Endometrial microvascular endothelial cells (primary cell): ENCODE data around the gene GABRR1. TPM values are rescaled to one million over a fixed set of nuclear protein-coding genes. Genes with fewer than 3 reads are reported as not detected.

Experiments
- in situ Hi-C: cut with HindIII; loops from 2 replicates; pipeline ENCODE4 v1.10.0; 2017; ENCODE audit warnings: low sequenced_read_pairs, low pct_unique_long_range_greater_than_20kb; ENCODE audit errors: inconsistent ontology term
- total RNA-seq: library from RNA; depleted of rRNA; stranded (reverse); fragments of >200 nt; gene quantifications from one replicate; pipeline ENCODE4 v1.2.3, GENCODE V29; 2015; ENCODE audit errors: inconsistent ontology term

GABRR1 gene
- total RNA-seq, 1 donor from 2014 or later = not detected

DNA sequence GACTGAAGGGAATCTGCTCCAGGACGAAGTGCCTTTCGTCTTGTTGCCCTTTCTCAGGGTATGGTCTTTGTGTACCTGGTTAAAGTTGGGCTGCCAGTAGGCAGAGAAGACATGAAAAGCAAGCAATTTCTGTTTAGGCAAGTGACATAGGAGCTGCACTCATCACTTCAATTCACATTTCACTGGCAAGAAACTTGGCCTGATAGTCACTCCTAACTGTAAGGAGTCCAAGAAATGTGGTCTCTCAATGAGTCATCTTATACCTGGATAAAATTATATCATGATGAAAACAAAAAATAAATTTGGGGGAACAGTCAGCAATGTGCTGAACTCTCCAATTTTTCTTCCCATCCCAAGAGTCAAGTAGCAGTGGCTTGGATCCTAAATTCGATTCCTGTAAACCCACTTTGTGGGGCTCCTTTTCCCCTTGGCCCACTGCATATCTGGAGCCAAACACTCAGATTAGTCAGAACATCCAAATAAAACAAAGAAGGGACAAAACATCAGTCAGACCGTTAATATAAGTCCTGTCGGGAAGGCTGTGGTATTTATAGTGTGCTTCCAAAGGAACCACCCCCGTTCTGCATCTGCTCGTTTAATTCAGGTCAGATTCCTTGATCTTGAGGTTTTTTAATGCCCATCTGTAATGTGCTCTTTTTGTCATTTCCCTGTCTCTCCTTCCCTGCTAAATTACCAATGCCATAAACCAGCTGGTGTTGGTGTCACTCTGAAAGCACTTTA is 5.0 kb upstream of the GABRR1 start:
- in situ Hi-C loops = no loop called here

DNA sequence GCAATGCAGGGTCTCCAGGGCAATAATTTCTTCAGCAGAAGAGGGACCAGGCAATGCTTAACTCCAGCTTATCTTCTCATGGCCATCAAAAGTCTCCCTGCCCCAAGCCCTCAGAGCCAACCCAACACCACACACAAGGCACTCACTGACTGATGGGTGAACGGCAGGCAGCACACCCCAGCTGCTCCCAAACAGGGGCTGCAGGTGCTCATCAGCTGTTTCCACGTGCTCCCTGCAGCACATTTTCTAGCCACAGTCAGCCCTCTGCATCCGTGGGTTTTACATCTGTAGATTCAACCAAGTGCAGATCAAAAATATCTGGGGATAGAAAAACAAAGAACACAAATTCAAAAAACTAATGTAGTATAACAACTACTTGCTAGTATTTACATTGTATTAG is 4.0 kb upstream of the GABRR1 start:
- in situ Hi-C loops = no loop called here

- in situ Hi-C loops = no loop called here
These were observed 747 bp downstream of the GABRR1 start for GRCh38 chr6:89216411-89216810.

GRCh38 chr6:89215391-89215790 is 1.8 kb downstream of the GABRR1 start:
- in situ Hi-C loops = no loop called here

GRCh38 chr6:89214197-89214596 is 3.0 kb downstream of the GABRR1 start:
- in situ Hi-C loops = no loop called here

GRCh38 chr6:89212472-89212871 is 4.7 kb downstream of the GABRR1 start:
- in situ Hi-C loops = no loop called here

DNA sequence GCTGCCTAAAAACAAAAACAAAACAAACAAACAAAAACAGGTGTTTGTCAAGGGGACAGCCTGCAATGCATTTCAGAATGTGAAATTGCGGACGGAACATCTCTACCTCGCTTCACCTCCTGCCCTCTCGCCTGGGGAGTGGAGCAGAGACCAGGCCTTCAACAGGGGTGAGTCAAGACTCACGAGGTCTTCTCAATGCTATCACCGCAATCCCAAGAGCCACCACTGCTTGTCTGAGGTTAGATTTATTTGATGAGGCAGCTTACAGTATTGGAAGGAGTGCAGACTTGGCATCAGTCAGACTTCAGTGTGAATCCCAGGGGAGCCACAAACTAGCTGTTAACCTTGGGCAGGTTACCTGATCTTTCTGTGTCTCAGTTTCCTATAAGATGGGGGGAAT is 7.7 kb downstream of the GABRR1 start:
- in situ Hi-C loops = no loop called here

GRCh38 chr6:89208551-89208950 is 8.6 kb downstream of the GABRR1 start:
- in situ Hi-C loops = no loop called here

DNA sequence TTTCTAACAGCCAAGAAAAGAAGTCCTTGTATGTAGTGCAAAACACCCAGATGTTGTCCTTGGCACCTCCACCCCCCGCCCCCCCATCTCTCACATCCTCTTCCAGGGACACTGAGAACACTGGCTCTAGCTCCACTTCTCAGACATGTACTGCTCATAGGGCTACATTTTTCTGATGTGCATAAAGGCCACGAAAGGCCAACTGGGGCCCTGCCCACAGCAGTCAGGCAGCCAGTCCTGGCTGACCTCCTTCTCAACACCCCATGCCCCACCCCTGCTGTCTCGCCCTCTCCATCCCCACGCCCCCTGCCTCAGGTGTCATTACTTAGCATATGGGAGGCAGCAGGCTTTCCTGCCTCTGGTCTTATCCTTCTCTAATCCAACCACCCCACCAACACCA is 11.3 kb downstream of the GABRR1 start:
- in situ Hi-C loops = no loop called here

GRCh38 chr6:89204096-89204495 is 13.1 kb downstream of the GABRR1 start:
- in situ Hi-C loops = no loop called here

- in situ Hi-C loops = no loop called here
These were observed 16.4 kb downstream of the GABRR1 start for GRCh38 chr6:89200706-89201215.

DNA sequence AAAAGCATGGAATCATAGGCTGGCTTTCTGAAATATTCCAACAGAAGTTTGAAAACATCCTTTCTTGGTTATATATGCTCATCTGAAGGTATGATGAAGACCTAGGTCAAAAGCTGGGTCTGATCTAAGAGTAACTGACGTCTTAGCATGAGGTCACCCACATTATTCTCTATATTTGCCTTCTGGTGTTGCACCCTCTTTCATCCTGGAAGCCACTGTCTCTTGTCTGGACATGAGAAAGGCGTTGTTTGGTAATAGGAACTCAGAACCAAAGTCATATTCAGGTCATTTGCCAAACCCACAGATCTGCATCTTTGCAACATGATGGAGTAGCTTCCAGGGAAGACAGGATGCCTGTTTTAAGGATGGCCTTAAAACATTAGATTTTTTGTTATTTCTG is 17.6 kb downstream of the GABRR1 start:
- in situ Hi-C loops = no loop called here

GRCh38 chr6:89198235-89198634 is 18.9 kb downstream of the GABRR1 start:
- in situ Hi-C loops = no loop called here

DNA sequence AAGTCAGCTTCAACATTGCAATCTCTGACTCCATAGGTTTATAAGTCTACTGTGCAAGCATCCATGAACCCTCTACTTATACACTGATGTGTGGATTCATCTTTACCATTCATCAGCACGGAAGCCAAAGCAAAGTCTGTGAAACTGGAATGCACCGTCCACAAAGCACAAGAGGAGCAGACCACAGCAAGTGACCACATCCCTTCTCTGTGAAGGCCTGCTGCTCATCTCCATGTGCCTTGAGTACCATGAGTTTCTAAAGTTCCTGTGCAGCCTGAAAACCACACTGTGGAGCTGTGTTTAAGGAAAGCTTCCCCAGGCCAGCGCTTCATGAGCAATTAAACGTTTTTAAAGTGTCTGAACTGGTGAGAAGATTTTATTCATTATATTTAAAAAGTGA is 20.0 kb downstream of the GABRR1 start:
- in situ Hi-C loops = no loop called here

DNA sequence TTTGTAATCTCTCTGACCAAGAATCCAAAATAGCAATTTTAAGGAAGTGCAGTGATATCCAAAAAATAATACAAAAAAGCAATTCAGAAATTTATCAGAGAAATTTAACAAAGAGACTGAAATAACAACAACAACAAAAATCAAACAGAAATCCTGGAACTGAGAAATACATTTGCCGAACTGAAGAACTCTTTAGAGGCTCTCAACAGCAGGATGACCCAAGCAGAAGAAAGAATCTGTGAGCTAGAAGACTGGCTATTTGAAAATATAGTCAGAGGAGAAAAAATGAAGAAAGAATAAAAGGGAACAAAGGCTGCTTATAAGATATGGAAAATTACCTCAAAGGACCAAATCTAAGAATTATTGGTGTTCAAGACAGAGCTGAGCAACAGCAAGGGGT is 22.6 kb downstream of the GABRR1 start:
- in situ Hi-C loops = no loop called here

- in situ Hi-C loops = no loop called here
These were observed 26.4 kb downstream of the GABRR1 start for GRCh38 chr6:89190741-89191140.

DNA sequence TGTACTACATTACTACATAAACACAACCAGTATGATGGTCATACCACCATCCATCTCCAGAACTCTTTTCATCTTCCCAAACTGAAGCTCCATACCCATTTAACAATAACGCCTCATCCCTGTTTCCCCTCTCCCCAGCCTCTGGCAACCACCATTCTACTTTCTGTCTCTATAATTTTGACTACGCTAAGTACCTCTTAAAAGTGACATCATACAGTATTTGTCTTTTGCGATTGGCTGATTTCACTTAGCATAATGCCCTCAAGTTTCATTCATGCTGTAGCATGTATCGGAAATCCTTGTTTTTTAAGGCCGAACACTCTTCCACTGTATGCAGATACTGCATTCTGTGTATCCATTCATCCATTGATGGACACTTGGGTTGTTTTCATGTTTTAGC is 29.7 kb downstream of the GABRR1 start:
- in situ Hi-C loops = no loop called here

DNA sequence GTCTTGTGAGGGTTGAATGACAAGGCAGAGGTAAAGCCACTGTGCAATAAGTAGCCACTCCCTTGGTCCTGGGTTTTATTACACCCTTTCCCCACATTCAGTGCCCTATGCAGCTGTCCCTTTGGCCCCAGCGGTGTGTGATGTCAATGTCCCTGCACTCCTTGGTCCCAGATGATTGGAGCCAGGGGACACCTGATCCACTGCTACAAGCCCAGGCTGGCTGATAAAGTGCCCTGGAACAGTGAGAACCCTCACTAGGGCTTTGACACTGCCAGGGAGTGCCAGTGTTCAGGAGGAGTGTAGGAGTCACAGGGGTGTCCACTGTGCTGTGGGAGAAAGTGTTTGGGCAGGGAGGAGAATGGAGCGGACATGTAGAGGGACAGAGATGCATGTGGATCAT is 30.4 kb downstream of the GABRR1 start:
- in situ Hi-C loops = no loop called here

DNA sequence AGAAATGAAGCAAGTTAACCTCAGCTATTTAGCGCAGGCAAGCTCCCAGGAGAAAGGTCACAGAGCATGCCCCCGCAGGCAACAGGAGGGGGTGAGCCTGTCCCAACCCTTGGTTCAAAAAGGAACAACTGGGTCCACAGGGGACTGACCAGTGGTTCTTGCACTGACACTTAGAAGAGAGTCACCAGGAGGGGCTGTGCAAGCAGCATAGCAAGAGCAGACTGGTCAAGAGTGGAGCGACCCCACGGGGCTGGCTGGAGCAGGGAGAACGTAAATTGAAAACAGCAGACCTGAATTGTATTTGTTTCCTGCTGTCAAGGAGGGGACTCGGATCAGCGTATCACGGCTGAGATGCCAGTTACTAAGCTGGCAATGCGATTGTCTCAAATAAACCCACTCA is 32.8 kb downstream of the GABRR1 start:
- in situ Hi-C loops = no loop called here

DNA sequence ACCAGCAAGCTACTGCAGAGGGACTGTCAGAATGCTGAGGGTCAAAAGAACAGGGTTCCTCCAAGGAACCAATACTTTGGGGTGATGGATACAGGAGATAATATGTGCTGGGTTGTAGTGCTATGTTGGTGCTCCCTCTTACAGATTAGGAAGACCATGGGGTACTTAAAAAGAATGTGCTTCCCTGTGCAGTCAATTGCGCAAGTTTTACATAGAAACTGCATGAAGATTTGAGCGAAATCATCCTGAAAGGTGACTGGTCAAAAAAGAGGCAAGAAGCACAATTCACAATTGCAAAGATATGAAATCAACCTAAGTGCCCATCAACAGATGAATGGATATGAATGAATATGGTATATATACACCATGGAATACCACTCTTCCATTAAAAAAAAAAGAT is 33.9 kb downstream of the GABRR1 start:
- in situ Hi-C loops = no loop called here

DNA sequence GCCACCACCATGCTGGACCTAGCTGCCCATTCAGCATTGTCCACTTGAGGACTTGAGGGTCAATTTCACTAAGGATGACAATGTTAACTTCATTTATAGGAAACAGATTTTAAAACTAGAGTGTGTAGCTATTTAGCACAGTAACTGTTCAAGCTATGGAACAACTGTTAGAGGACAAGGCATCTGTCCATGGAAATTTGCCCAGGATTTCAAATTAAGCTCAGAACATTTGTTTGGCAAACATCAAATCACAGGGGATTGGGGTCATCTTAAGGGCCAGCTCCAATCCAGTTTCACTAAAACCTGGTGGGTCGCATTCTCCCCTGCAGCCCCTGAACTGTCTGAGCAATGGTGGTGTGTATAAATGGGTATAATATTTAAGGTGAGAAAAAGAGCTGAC is 36.2 kb downstream of the GABRR1 start:
- in situ Hi-C loops = no loop called here
